Kidney (tissue), 14 donors: Measurements from ENCODE around the gene NMUR2. TPM values are rescaled to one million over a fixed set of nuclear protein-coding genes. Genes with fewer than 3 reads are reported as not detected.

Source experiments
- DNase-seq, 5 donors: peaks; one replicate each; pipeline ENCODE4 v3.0.0-alpha.2; 2013 to 2020
- FAIRE-seq: peaks from 2 replicates; lab custom pipeline; 2012; peaks lifted over from hg19 to GRCh38; lab: Jason Lieb, UNC
- H3K27ac ChIP-seq, 2 donors: one replicate each; pipeline ENCODE4 v1.7.0; 2013; ENCODE audit warnings: low read depth in 2 of 2, low read length in 2 of 2, inconsistent platforms in 1 of 2
- H3K27me3 ChIP-seq: one replicate; pipeline ENCODE4 v1.7.1; 2013; ENCODE audit warnings: low read length, inconsistent platforms; ENCODE audit not compliant: control insufficient read depth, insufficient read depth
- H3K36me3 ChIP-seq, 3 donors: one replicate each; pipeline versions ENCODE4 v1.7.0 to v1.7.1; 2013; ENCODE audit warnings: low read length in 3 of 3, control low read depth in 1 of 3, inconsistent platforms in 1 of 3; ENCODE audit not compliant: insufficient read depth in 3 of 3, control insufficient read depth in 2 of 3
- H3K4me1 ChIP-seq, 3 donors: one replicate each; pipeline versions ENCODE4 v1.7.0 to v1.7.1; 2013; ENCODE audit warnings: low read length in 3 of 3, inconsistent platforms in 1 of 3, low read depth in 1 of 3; ENCODE audit not compliant: control insufficient read depth in 2 of 3, insufficient read depth in 2 of 3
- H3K4me3 ChIP-seq, 3 donors: one replicate each; pipeline versions ENCODE4 v1.7.0 to v1.8.1; 2013; ENCODE audit warnings: low read length in 3 of 3, control low read depth in 1 of 3, inconsistent platforms in 1 of 3
- H3K9ac ChIP-seq, 3 donors: one replicate each; pipeline versions ENCODE4 v1.7.0 to v1.7.1; 2013; ENCODE audit warnings: low read length in 3 of 3, control low read depth in 1 of 3, inconsistent platforms in 1 of 3
- H3K9me3 ChIP-seq, 3 donors: one replicate each; pipeline versions ENCODE4 v1.7.0 to v1.7.1; 2013; ENCODE audit warnings: low read length in 3 of 3, control low read depth in 1 of 3, inconsistent platforms in 1 of 3; ENCODE audit not compliant: control insufficient read depth in 2 of 3, insufficient read depth in 1 of 3
- CTCF ChIP-seq: IDR thresholded peaks from 3 replicates; pipeline ENCODE4 v1.5.1; 2012; ENCODE audit warnings: mild to moderate bottlenecking, moderate library complexity, borderline replicate concordance; ENCODE audit not compliant: insufficient read depth; ENCODE audit errors: extremely low read depth
- intact Hi-C: fragments of 100-400 bp; cut with DNase I; formaldehyde crosslinking; loops from one replicate; pipeline ENCODE4 v1.11.1; 2022
- polyA plus RNA-seq: library from polyadenylated mRNA; stranded (reverse); fragments of 350-450 nt; fragmentation: Illumina TruSeq; extraction: RNeasy Lipid Tissue Mini Kit (QIAGEN cat#74804); gene quantifications from one replicate; pipeline ENCODE4 v1.2.3, GENCODE V29; 2014; ENCODE audit warnings: low read depth, low replicate concordance; ENCODE audit not compliant: insufficient read depth
- total RNA-seq: library from RNA; stranded (reverse); fragmentation: NEBNext Ultra II Directional; extraction: Animal tissue kit (Norgen Biotek cat#: 25700); gene quantifications from one replicate; pipeline ENCODE4 v1.2.1, GENCODE V29; 2021
- donor health status: control.
- donor health status: control.
- donor health status: control.
- donor health status: control.
- donor health status: control.
- donor health status: DM: yes; HTN: yes; CAD: no.
- donor health status: Normal renal cell carcinoma (clear cell type).

Gene NMUR2
- total and polyA plus RNA-seq, 2 donors from 2014 or later, result 0.30 TPM; not detected in 1

DNA sequence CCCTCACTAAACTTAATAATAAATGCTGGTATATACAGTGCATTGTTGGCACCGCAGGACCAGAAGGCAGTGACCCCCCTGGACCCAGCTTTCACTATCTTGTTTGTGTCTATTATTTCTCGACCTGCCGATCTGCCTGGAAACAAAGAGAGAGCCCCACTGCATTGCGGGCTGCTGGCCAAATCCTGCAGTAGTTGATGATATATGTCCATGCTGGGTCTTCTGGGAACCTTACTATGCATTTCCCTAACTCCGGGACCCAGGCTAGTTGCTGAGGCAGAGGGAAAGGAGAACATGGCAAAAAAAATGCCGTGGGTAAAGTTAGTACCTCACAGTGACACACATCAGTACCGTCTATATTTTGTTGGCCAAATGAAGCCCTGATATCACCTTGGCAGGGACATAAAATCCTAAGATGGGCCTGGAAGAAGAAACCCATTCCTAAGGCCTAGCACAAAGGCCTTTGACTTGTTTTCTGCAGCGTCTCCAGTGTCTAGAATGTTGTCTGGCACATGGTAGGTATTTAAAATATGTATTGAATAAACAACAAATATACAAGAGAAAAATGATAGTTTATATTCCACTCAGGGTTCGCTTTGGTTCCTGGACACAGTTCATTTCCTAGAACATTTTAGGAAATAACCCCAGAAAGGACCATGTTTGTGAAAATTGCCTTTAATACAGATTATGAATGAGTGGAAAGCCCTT is 46.1 kb downstream of the NMUR2 start:
- TF ChIP-seq CTCF, result no peak
- Histone ChIP-seq H3K27ac (no peak overlapping the region), H3K4me1 (no peaks in the 10 kb centered on the region), H3K4me3 (no peak overlapping the region), H3K9ac (no peak overlapping the region), H3K9me3 (no peaks in the 10 kb centered on the region), H3K27me3 (no peaks in the 10 kb centered on the region), H3K36me3 (no peaks in the 10 kb centered on the region)
- intact Hi-C loops, result no loop called here
- DNase-seq (peak in 3 of 5 donors; percentile 14 to 54 (median 16)), FAIRE-seq (no peak)

DNA sequence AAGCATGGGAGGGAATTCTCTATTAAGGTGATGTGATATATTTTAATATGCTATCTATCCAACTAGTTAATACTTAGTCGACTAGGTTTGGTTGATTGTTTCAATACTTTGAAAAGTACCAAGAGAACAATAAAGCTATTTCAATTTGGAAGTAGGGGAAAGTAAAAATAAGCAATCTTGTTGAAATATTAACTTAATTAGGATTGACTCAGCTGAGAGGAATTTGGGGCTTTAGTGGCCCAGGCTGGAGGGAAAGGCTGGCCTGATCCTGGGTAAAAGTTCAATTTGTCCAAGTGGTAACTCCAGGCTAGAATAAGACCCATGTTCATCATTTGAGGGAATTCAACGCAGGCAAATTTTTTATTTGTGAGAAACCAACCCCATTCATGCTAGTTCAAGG is 48.6 kb downstream of the NMUR2 start:
- Histone ChIP-seq H3K27ac (no peak overlapping the region), H3K27me3 (no peaks in the 10 kb centered on the region), H3K9ac (no peak overlapping the region), H3K4me1 (no peaks in the 10 kb centered on the region), H3K9me3 (no peaks in the 10 kb centered on the region), H3K36me3 (no peaks in the 10 kb centered on the region), H3K4me3 (no peak overlapping the region)
- FAIRE-seq (no peak), DNase-seq (no peak)
- intact Hi-C loops, result no loop called here
- TF ChIP-seq CTCF, result no peak

- DNase-seq (no peak), FAIRE-seq (no peak)
- H3K27me3 ChIP-seq, result no peaks in the 10 kb centered on the region
- H3K36me3 ChIP-seq, result no peaks in the 10 kb centered on the region
- H3K4me3 ChIP-seq, result no peak overlapping the region
- no peak for TF ChIP-seq CTCF
- no peak overlapping the region for H3K27ac ChIP-seq
- H3K9me3 ChIP-seq, result no peaks in the 10 kb centered on the region
- H3K4me1 ChIP-seq, result no peaks in the 10 kb centered on the region
- no peak overlapping the region for H3K9ac ChIP-seq
- intact Hi-C loops, result no loop called here
These were observed 50.0 kb downstream of the NMUR2 start for GRCh38 chr5:152355061-152355460.
